BE2C (cell line): ENCODE data around the gene EBF3.

ENCODE experiments used
- DNase-seq: peaks from one replicate; pipeline ENCODE4 v3.0.0-alpha.2; 2020
- H3K27me3 ChIP-seq: fragments of 250-450 bp; sonication (Bioruptor Pico); 2 replicates; pipeline ENCODE4 v1.5.1; 2020; ENCODE audit warnings: mild to moderate bottlenecking
- H3K36me3 ChIP-seq: fragments of 250-450 bp; sonication (Bioruptor Pico); 2 replicates; pipeline ENCODE4 v1.5.1; 2020; ENCODE audit warnings: mild to moderate bottlenecking
- H3K4me1 ChIP-seq: fragments of 250-450 bp; sonication (Bioruptor Pico); 2 replicates; pipeline ENCODE4 v1.5.1; 2020
- H3K4me3 ChIP-seq: 2 replicates; pipeline ENCODE4 v1.5.1; 2011; ENCODE audit warnings: low read depth, low read length
- H3K9me3 ChIP-seq: fragments of 250-450 bp; sonication (Bioruptor Pico); 2 replicates; pipeline ENCODE4 v1.5.1; 2020
- TF ChIP-seq, protein P1 (sequence below): IDR thresholded peaks from 2 replicates; pipeline ENCODE4 v1.5.1; 2012; ENCODE audit warnings: mild to moderate bottlenecking, low read depth, low read length

EBF3 gene

DNA sequence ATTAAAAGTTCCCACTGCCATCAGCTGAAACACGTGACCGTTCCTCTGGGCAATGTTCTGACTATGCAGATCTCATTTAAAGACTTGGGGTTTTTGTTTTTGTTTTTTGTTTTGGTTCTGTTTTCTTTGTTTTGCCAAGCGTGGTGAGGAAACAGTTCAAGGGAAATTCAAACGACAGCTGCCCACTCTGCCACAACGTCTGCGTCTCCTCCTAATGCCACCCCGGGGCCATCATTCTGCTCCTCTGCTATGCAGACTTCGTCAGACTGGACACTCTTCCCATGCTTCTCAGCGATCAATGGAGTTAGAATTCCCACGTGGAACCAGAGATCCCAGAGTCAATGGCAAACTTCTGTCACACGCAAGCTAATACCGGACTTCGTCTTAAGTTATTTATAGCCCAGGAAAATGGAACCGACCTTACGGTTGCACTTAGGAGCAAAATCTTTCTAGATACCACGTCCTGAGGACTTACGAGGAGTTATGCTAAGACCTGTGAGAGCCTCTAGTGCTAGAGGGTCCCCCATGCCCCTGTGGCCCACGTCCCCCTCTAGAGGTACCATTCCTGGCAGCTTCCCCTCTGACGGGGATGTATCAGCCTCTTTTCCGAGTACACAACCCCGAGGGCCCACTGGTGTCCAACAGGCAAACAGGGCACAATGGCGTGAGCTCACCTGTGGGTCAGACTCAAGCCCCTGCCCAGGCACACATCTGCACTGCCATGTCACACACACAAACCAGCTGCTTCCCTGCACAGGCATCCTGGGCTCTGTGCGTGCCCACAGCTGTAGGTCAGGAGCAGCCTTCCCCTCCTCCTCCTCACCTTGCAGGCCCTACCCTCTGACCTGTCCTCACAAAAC is 24.4 kb downstream of the EBF3 start:
- peaks cover 4% of the 10 kb centered on the region for H3K36me3 ChIP-seq
- H3K9me3 ChIP-seq: no peaks in the 10 kb centered on the region
- no peaks in the 10 kb centered on the region for H3K27me3 ChIP-seq
- no peak overlapping the region for H3K4me3 ChIP-seq
- H3K4me1 ChIP-seq: peaks cover 48% of the 10 kb centered on the region
- TF ChIP-seq, protein P1, sequence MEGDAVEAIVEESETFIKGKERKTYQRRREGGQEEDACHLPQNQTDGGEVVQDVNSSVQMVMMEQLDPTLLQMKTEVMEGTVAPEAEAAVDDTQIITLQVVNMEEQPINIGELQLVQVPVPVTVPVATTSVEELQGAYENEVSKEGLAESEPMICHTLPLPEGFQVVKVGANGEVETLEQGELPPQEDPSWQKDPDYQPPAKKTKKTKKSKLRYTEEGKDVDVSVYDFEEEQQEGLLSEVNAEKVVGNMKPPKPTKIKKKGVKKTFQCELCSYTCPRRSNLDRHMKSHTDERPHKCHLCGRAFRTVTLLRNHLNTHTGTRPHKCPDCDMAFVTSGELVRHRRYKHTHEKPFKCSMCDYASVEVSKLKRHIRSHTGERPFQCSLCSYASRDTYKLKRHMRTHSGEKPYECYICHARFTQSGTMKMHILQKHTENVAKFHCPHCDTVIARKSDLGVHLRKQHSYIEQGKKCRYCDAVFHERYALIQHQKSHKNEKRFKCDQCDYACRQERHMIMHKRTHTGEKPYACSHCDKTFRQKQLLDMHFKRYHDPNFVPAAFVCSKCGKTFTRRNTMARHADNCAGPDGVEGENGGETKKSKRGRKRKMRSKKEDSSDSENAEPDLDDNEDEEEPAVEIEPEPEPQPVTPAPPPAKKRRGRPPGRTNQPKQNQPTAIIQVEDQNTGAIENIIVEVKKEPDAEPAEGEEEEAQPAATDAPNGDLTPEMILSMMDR: no peak
- DNase-seq: no peak

GRCh38 chr10:129938460-129938859 is 25.6 kb downstream of the EBF3 start:
- DNase-seq: no peak
- no peaks in the 10 kb centered on the region for H3K9me3 ChIP-seq
- no peak overlapping the region for H3K4me3 ChIP-seq
- H3K4me1 ChIP-seq: peaks cover 50% of the 10 kb centered on the region
- no peaks in the 10 kb centered on the region for H3K27me3 ChIP-seq
- H3K36me3 ChIP-seq: no peaks in the 10 kb centered on the region; the same call in none of the 2 replicates
- TF ChIP-seq, protein P1: no peak

GRCh38 chr10:129937351-129937751 is 26.7 kb downstream of the EBF3 start:
- H3K36me3 ChIP-seq: no peaks in the 10 kb centered on the region; the same call in none of the 2 replicates
- H3K4me3 ChIP-seq: no peak overlapping the region
- H3K4me1 ChIP-seq: peaks cover 46% of the 10 kb centered on the region
- no peaks in the 10 kb centered on the region for H3K27me3 ChIP-seq
- DNase-seq: no peak
- H3K9me3 ChIP-seq: no peaks in the 10 kb centered on the region
- TF ChIP-seq, protein P1: no peak

GRCh38 chr10:129936923-129937300 is 27.2 kb downstream of the EBF3 start:
- Histone ChIP-seq H3K27me3 (no peaks in the 10 kb centered on the region), H3K36me3 (no peaks in the 10 kb centered on the region; the same call in none of the 2 replicates), H3K4me3 (no peak overlapping the region), H3K9me3 (no peaks in the 10 kb centered on the region), H3K4me1 (peaks cover 42% of the 10 kb centered on the region)
- TF ChIP-seq, protein P1: no peak
- DNase-seq: no peak

GRCh38 chr10:129936266-129936922 is 27.7 kb downstream of the EBF3 start:
- TF ChIP-seq, protein P1: no peak
- Histone ChIP-seq H3K4me1 (peaks cover 37% of the 10 kb centered on the region), H3K4me3 (no peak overlapping the region), H3K9me3 (no peaks in the 10 kb centered on the region), H3K36me3 (no peaks in the 10 kb centered on the region; the same call in 1 of the 2 replicates), H3K27me3 (no peaks in the 10 kb centered on the region)
- DNase-seq: peak; percentile 65

DNA sequence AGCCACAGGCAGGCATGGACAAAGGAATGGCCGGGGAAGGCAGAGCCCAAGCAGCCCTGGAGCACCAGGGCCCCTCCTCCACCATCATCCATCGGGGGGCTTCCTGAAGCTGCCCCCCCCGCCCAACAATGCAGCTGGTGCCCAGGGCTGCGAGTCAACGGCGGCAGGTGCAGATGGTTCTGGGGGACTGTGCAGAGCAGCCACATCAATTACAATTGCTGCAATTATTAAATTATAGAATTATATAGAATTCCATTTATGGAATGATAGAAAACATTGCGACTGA is 28.3 kb downstream of the EBF3 start:
- peak; percentile 72 for DNase-seq
- no peaks in the 10 kb centered on the region for H3K9me3 ChIP-seq
- TF ChIP-seq, protein P1: no peak
- H3K36me3 ChIP-seq: no peaks in the 10 kb centered on the region; the same call in 1 of the 2 replicates
- no peaks in the 10 kb centered on the region for H3K27me3 ChIP-seq
- peaks cover 33% of the 10 kb centered on the region for H3K4me1 ChIP-seq
- H3K4me3 ChIP-seq: no peak overlapping the region
